Neural cell (in vitro differentiated cells): ENCODE data around the gene CHRNA4. TPM values are rescaled to one million over a fixed set of nuclear protein-coding genes. Genes with fewer than 3 reads are reported as not detected.

Experiments
- H2AFZ ChIP-seq: fragments of 200-600, 300-800 bp; sonication (generic), shearing (Covaris generic); 2 replicates; pipeline ENCODE4 v1.6.0; 2014; ENCODE audit warnings: low read depth, mild to moderate bottlenecking, antibody characterized with exemption, low read length, moderate library complexity
- H3F3A ChIP-seq: fragments of 200-600 bp; shearing (Covaris generic); 2 replicates; pipeline ENCODE4 v1.6.1; 2016; ENCODE audit warnings: mild to moderate bottlenecking, moderate library complexity, mixed read lengths, antibody characterized with exemption, low read length; ENCODE audit not compliant: insufficient read depth, poor library complexity, severe bottlenecking
- H3K27ac ChIP-seq: fragments of 200-600, 300-800 bp; sonication (generic), shearing (Covaris generic); 2 replicates; pipeline ENCODE4 v1.5.1; 2014; ENCODE audit warnings: mild to moderate bottlenecking, low read length, moderate library complexity
- H3K27me3 ChIP-seq: fragments of 300-800, 200-600 bp; sonication (generic), shearing (Covaris generic); 2 replicates; pipeline ENCODE4 v1.6.0; 2014; ENCODE audit warnings: mild to moderate bottlenecking, low read depth, low read length, moderate library complexity; ENCODE audit not compliant: insufficient read depth
- H3K36me3 ChIP-seq: fragments of 300-800, 200-600 bp; sonication (generic), shearing (Covaris generic); 2 replicates; pipeline ENCODE4 v1.5.1; 2014; ENCODE audit warnings: mild to moderate bottlenecking, antibody characterized with exemption, low read length, moderate library complexity; ENCODE audit not compliant: insufficient read depth
- H3K4me2 ChIP-seq: fragments of 300-800, 200-600 bp; sonication (generic), shearing (Covaris generic); 2 replicates; pipeline ENCODE4 v1.6.0; 2014; ENCODE audit warnings: mild to moderate bottlenecking, low read length
- H3K4me3 ChIP-seq: fragments of 300-800, 200-600 bp; sonication (generic), shearing (Covaris generic); 2 replicates; pipeline ENCODE4 v1.5.1; 2014; ENCODE audit warnings: mild to moderate bottlenecking, low read length, moderate library complexity
- H3K79me2 ChIP-seq: fragments of 200-600 bp; shearing (Covaris generic); replicated peaks from 2 replicates; pipeline ENCODE4 v1.6.0; 2014; ENCODE audit warnings: mild to moderate bottlenecking, low read length, moderate library complexity; ENCODE audit not compliant: insufficient read depth
- H3K9ac ChIP-seq: fragments of 300-800, 200-600 bp; sonication (generic), shearing (Covaris generic); 2 replicates; pipeline ENCODE4 v1.6.1; 2016; ENCODE audit warnings: mild to moderate bottlenecking, low read length, mixed read lengths
- H3K9me2 ChIP-seq: fragments of 200-600 bp; shearing (Covaris generic); 2 replicates; pipeline ENCODE4 v1.6.1; 2016; ENCODE audit warnings: mild to moderate bottlenecking, low read length, mixed read lengths; ENCODE audit not compliant: insufficient read depth
- H3K9me3 ChIP-seq: fragments of 200-600, 300-800 bp; sonication (generic), shearing (Covaris generic); 2 replicates; pipeline ENCODE4 v1.6.1; 2016; ENCODE audit warnings: mild to moderate bottlenecking, mixed run types, low read length, moderate library complexity, mixed read lengths
- H4K20me1 ChIP-seq: fragments of 200-600 bp; shearing (Covaris generic); 2 replicates; pipeline ENCODE4 v1.6.1; 2016; ENCODE audit warnings: mild to moderate bottlenecking, mixed run types; ENCODE audit not compliant: insufficient read depth
- EP300 ChIP-seq: fragments of 450-650 bp; conservative IDR thresholded peaks from 2 replicates; pipeline ENCODE4 v1.6.1; 2014; ENCODE audit warnings: antibody characterized with exemption, mild to moderate bottlenecking, moderate library complexity; ENCODE audit not compliant: poor library complexity, severe bottlenecking
- EZH2 ChIP-seq: fragments of 200-600, 300-800 bp; shearing (Covaris generic), sonication (generic); IDR thresholded peaks from 2 replicates; pipeline ENCODE4 v1.6.1; 2014; ENCODE audit warnings: antibody characterized with exemption, low read length, borderline replicate concordance, mild to moderate bottlenecking; ENCODE audit not compliant: insufficient read depth, poor library complexity, severe bottlenecking
- MXI1 ChIP-seq: fragments of 450-650 bp; conservative IDR thresholded peaks from 2 replicates; pipeline ENCODE4 v1.6.1; 2014; ENCODE audit warnings: antibody characterized with exemption, mild to moderate bottlenecking; ENCODE audit not compliant: poor library complexity, severe bottlenecking
- POLR2AphosphoS5 ChIP-seq: IDR thresholded peaks from 2 replicates; pipeline ENCODE4 v1.6.1; 2012
- RAD21 ChIP-seq: fragments of 450-650 bp; conservative IDR thresholded peaks from 2 replicates; pipeline ENCODE4 v1.6.1; 2014; ENCODE audit warnings: antibody characterized with exemption, mild to moderate bottlenecking, moderate library complexity
- SMC3 ChIP-seq: fragments of 450-650 bp; conservative IDR thresholded peaks from 2 replicates; pipeline ENCODE4 v1.6.1; 2014; ENCODE audit warnings: antibody characterized with exemption, mild to moderate bottlenecking, moderate library complexity; ENCODE audit not compliant: poor library complexity
- TAF1 ChIP-seq: IDR thresholded peaks from 2 replicates; pipeline ENCODE4 v1.6.1; 2012; ENCODE audit warnings: low read depth
- polyA plus RNA-seq: library from polyadenylated mRNA; depleted of rRNA; stranded (reverse); fragments of >200 nt; gene quantifications from 2 replicates; pipeline ENCODE4 v1.2.3, GENCODE V29; 2014
- TF ChIP-seq, protein P1 (sequence below): IDR thresholded peaks from 2 replicates; pipeline ENCODE4 v1.6.1; 2012; ENCODE audit warnings: borderline replicate concordance
- TF ChIP-seq, protein P2 (sequence below): fragments of 450-650 bp; IDR thresholded peaks from 2 replicates; pipeline ENCODE4 v1.5.1; 2014; ENCODE audit warnings: antibody characterized with exemption, mild to moderate bottlenecking, moderate library complexity; ENCODE audit not compliant: poor library complexity, severe bottlenecking

The CHRNA4 gene
- polyA plus RNA-seq, 1 donor from 2014 or later, result 6.8 TPM

DNA sequence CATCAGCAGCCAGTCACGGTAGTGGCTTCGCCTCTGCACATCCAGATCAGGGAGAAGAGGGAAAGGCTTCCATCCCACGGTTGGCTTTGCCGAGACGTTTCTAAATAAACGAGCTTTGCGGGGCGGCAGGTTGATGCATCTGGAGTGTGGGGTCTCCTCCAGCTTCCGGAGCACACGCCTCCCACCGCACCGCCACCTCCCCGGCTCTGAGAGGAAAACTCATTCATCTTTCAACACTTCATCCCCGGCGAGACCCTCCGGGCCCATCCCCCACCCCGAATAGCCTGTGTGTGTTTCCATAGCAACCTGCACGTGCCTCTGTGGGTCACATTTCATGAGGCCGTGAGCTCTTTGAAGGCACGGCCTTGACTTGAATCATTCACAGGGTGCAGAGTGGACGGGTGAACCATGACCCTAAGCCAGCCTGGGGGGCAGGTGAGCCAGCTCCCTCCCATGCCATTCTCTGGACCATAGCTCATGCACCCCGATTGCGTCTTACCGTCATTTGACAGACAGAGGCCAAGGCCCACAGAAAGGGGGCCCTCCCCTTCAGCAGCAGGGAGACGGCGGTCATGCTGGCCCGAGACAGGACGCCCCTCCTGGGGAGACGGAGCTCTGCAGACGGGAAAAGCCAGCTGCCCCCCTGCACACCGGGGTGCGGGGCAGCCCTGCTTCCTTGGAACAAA, 16.2 kb upstream of the CHRNA4 start:
- peak overlapping the region; percentile 45 for H3K4me2 ChIP-seq

DNA sequence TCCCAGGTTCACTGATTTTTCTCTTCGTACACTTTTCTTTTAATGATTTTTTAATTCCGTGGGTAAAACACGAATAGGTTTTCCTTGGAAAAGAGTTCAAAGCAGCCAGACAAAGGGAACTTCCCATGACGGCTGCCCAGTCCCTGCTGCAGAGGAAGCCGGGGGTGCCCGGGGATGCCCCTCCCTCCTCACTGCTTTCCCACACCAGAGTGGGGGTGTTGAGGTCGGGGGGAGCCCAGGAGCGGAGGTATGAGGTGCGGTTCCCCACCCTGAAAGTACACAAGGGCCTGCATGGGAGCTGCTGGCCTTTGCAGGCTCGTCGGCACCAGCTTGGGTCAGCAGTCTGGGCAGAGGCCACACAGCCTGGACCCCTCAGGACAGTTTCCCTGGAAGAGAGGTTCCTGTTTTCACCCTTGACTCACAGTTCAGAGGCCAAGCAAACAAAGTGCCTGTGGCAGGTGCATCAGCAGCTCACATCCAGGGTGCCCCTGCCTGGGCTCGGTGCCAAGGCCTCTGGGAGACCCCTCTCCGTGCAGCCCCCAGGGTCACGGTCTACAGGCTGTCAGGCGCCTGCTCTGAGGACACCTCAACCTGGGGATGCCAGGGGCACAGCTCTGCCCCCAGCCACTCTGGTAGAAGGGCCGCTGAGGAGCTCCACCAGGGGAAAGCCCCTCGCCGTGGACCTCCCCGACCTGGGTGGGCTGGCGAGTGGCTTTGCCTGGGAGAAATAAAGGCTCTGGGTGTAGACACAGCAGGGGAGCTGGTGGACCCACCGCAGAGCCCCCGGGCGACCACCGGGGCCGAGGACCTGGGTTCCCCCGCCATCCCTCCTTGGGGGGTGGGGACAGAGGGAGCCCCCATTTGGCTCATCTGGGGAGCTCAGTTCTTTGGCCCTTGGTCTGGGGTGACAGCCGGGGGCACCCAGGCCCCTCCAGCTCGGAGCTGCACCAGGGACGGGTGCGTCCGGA, 15.4 kb upstream of the CHRNA4 start:
- no peaks in the 10 kb centered on the region for H3K27me3 ChIP-seq
- H3K27ac ChIP-seq, result peak overlapping the region; percentile 82
- no peaks in the 10 kb centered on the region for H3F3A ChIP-seq
- peak overlapping the region; percentile 66 for H3K9ac ChIP-seq
- no peaks in the 10 kb centered on the region for H3K36me3 ChIP-seq
- H4K20me1 ChIP-seq, result no peaks in the 10 kb centered on the region
- H3K9me2 ChIP-seq, result no peaks in the 10 kb centered on the region
- no peaks in the 10 kb centered on the region for H3K79me2 ChIP-seq
- H3K4me3 ChIP-seq, result peak overlapping the region; percentile 48
- H3K9me3 ChIP-seq, result no peaks in the 10 kb centered on the region
- no peak overlapping the region for H3K4me2 ChIP-seq
- H2AFZ ChIP-seq, result no peak overlapping the region
- TF ChIP-seq MXI1 (no peak), SMC3 (no peak), TAF1 (no peak), RAD21 (no peak), EZH2 (no peak), EP300 (no peak)
- TF ChIP-seq, protein P1, sequence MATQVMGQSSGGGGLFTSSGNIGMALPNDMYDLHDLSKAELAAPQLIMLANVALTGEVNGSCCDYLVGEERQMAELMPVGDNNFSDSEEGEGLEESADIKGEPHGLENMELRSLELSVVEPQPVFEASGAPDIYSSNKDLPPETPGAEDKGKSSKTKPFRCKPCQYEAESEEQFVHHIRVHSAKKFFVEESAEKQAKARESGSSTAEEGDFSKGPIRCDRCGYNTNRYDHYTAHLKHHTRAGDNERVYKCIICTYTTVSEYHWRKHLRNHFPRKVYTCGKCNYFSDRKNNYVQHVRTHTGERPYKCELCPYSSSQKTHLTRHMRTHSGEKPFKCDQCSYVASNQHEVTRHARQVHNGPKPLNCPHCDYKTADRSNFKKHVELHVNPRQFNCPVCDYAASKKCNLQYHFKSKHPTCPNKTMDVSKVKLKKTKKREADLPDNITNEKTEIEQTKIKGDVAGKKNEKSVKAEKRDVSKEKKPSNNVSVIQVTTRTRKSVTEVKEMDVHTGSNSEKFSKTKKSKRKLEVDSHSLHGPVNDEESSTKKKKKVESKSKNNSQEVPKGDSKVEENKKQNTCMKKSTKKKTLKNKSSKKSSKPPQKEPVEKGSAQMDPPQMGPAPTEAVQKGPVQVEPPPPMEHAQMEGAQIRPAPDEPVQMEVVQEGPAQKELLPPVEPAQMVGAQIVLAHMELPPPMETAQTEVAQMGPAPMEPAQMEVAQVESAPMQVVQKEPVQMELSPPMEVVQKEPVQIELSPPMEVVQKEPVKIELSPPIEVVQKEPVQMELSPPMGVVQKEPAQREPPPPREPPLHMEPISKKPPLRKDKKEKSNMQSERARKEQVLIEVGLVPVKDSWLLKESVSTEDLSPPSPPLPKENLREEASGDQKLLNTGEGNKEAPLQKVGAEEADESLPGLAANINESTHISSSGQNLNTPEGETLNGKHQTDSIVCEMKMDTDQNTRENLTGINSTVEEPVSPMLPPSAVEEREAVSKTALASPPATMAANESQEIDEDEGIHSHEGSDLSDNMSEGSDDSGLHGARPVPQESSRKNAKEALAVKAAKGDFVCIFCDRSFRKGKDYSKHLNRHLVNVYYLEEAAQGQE, result no peak

More for the DNA sequence above, 16.2 kb upstream of the CHRNA4 start:
- Histone ChIP-seq H3K9me2 (no peaks in the 10 kb centered on the region), H3K27ac (peak overlapping the region; percentile 82), H3K4me3 (peak overlapping the region; percentile 48), H3K27me3 (no peaks in the 10 kb centered on the region), H2AFZ (no peak overlapping the region), H3K9me3 (no peaks in the 10 kb centered on the region), H3K79me2 (no peaks in the 10 kb centered on the region), H3F3A (no peaks in the 10 kb centered on the region), H3K9ac (peak overlapping the region; percentile 66), H3K36me3 (no peaks in the 10 kb centered on the region), H4K20me1 (no peaks in the 10 kb centered on the region)
- TF ChIP-seq RAD21 (peak; percentile 54), EZH2 (no peak), TAF1 (no peak), SMC3 (peak; percentile 57), EP300 (peak; percentile 66), MXI1 (peak; percentile 79), POLR2AphosphoS5 (peak; percentile 40)
- TF ChIP-seq, protein P1, result peak; percentile 34
- TF ChIP-seq, protein P2, sequence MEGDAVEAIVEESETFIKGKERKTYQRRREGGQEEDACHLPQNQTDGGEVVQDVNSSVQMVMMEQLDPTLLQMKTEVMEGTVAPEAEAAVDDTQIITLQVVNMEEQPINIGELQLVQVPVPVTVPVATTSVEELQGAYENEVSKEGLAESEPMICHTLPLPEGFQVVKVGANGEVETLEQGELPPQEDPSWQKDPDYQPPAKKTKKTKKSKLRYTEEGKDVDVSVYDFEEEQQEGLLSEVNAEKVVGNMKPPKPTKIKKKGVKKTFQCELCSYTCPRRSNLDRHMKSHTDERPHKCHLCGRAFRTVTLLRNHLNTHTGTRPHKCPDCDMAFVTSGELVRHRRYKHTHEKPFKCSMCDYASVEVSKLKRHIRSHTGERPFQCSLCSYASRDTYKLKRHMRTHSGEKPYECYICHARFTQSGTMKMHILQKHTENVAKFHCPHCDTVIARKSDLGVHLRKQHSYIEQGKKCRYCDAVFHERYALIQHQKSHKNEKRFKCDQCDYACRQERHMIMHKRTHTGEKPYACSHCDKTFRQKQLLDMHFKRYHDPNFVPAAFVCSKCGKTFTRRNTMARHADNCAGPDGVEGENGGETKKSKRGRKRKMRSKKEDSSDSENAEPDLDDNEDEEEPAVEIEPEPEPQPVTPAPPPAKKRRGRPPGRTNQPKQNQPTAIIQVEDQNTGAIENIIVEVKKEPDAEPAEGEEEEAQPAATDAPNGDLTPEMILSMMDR, result peak; percentile 63
